Endometrial microvascular endothelial cells (primary cell): ENCODE results near the gene MBP. TPM values are rescaled to one million over a fixed set of nuclear protein-coding genes. Genes with fewer than 3 reads are reported as not detected.

Experiments
- in situ Hi-C: cut with HindIII; loops from 2 replicates; pipeline ENCODE4 v1.10.0; 2017; ENCODE audit warnings: low sequenced_read_pairs, low pct_unique_long_range_greater_than_20kb; ENCODE audit errors: inconsistent ontology term
- total RNA-seq: library from RNA; depleted of rRNA; stranded (reverse); fragments of >200 nt; gene quantifications from one replicate; pipeline ENCODE4 v1.2.3, GENCODE V29; 2015; ENCODE audit errors: inconsistent ontology term

Gene MBP
- total RNA-seq, 1 donor from 2014 or later = 8.5 TPM

GRCh38 chr18:77093586-77093985 lies 39.0 kb downstream of the MBP start:
- in situ Hi-C loops = no loop called here

GRCh38 chr18:77093067-77093430 lies 39.5 kb downstream of the MBP start:
- in situ Hi-C loops = no loop called here

GRCh38 chr18:77092104-77093066 lies 40.2 kb downstream of the MBP start:
- in situ Hi-C loops = no loop called here

GRCh38 chr18:77091366-77091765 lies 41.2 kb downstream of the MBP start:
- in situ Hi-C loops = no loop called here

GRCh38 chr18:77090546-77091174 lies 41.9 kb downstream of the MBP start:
- in situ Hi-C loops = no loop called here

GRCh38 chr18:77089723-77090285 lies 42.8 kb downstream of the MBP start:
- in situ Hi-C loops = no loop called here

- in situ Hi-C loops = no loop called here
Measured at GRCh38 chr18:77088963-77089722, 43.4 kb downstream of the MBP start.

GRCh38 chr18:77087393-77088141 lies 45.0 kb downstream of the MBP start:
- in situ Hi-C loops = no loop called here

- in situ Hi-C loops = no loop called here
Measured at GRCh38 chr18:77086656-77087392, 45.8 kb downstream of the MBP start.

- in situ Hi-C loops = no loop called here
Measured at GRCh38 chr18:77086034-77086433, 46.5 kb downstream of the MBP start.

- in situ Hi-C loops = no loop called here
Measured at GRCh38 chr18:77084688-77085035, 47.9 kb downstream of the MBP start.

- in situ Hi-C loops = no loop called here
Measured at GRCh38 chr18:77082316-77082955, 50.1 kb downstream of the MBP start.

- in situ Hi-C loops = no loop called here
Measured at GRCh38 chr18:77081390-77081778, 51.2 kb downstream of the MBP start.

- in situ Hi-C loops = no loop called here
Measured at GRCh38 chr18:77079954-77080682, 52.5 kb downstream of the MBP start.

- in situ Hi-C loops = no loop called here
Measured at GRCh38 chr18:77079088-77079487, 53.5 kb downstream of the MBP start.

GRCh38 chr18:77078690-77079070 lies 53.9 kb downstream of the MBP start:
- in situ Hi-C loops = no loop called here
